A549 (cell line): ENCODE measurements around the gene IL4. TPM values are rescaled to one million over a fixed set of nuclear protein-coding genes. Genes with fewer than 3 reads are reported as not detected.

ENCODE experiments used
- ATAC-seq, 2 experiments: fragments of 200-7000 bp in 1 of 2; fragments of >200 bp in 1 of 2; cut with Nextera tagmentation in 1 of 2; cut with Tn5 transposase in 1 of 2; 3 replicates each; pipeline versions ENCODE4 v1.8.0 to v1.9.1; 2018 to 2020; ENCODE audit warnings: mild to moderate bottlenecking in 1 of 2, moderate library complexity in 1 of 2
- CTCF ChIA-PET: fragments of 300-600 bp; sonication (Branson Sonifier 250); formaldehyde crosslinking; extraction: SDS; loops from one replicate; lab custom pipeline; 2021; ENCODE audit warnings: antibody characterized with exemption, inconsistent platforms; lab: Yijun Ruan, JAX
- POLR2A ChIA-PET: fragments of 350-600 bp; formaldehyde crosslinking; extraction: SDS; loops from one replicate; lab custom pipeline; 2021; ENCODE audit warnings: antibody characterized with exemption, inconsistent platforms; lab: Yijun Ruan, JAX
- DNase-seq, 2 experiments: peaks; one replicate each; pipeline versions ENCODE4 v3.0.0 to v3.0.0-alpha.2; 2011 to 2016; ENCODE audit warnings: low read depth in 1 of 2, low spot score in 1 of 2
- FAIRE-seq: peaks from 2 replicates; lab custom pipeline; 2011; peaks lifted over from hg19 to GRCh38; lab: Jason Lieb, UNC
- H3K27ac ChIP-seq, 2 experiments: fragments of >200 bp; sonication (Bioruptor Twin); formaldehyde crosslinking; 3 replicates each; pipeline ENCODE4 v1.5.1; 2016 to 2017
- H3K4me1 ChIP-seq: fragments of >200 bp; sonication (Bioruptor Twin); formaldehyde crosslinking; 3 replicates; pipeline ENCODE4 v1.6.1; 2016
- H3K4me2 ChIP-seq: fragments of >200 bp; sonication (Bioruptor Twin); formaldehyde crosslinking; 3 replicates; pipeline ENCODE4 v1.6.1; 2016
- H3K4me3 ChIP-seq: fragments of >200 bp; sonication (Bioruptor Twin); formaldehyde crosslinking; 3 replicates; pipeline ENCODE4 v1.5.1; 2016
- H3K9me3 ChIP-seq: fragments of >200 bp; sonication (Bioruptor Twin); formaldehyde crosslinking; 3 replicates; pipeline ENCODE4 v1.6.1; 2016
- CHD2 ChIP-seq: fragments of 150-350 bp; IDR thresholded peaks from 2 replicates; pipeline ENCODE4 v1.6.1; 2014; ENCODE audit warnings: low read length; ENCODE audit not compliant: partially characterized antibody
- CHD4 ChIP-seq: fragments of 200-600 bp; sonication (generic); IDR thresholded peaks from 2 replicates; pipeline ENCODE4 v1.6.1; 2016; ENCODE audit warnings: antibody characterized with exemption, mild to moderate bottlenecking, borderline replicate concordance
- E2F6 ChIP-seq: IDR thresholded peaks from 2 replicates; pipeline ENCODE4 v1.6.1; 2012; ENCODE audit warnings: low read depth, borderline replicate concordance
- EP300 ChIP-seq, 2 experiments: fragments of >200 bp; sonication (Bioruptor Twin); formaldehyde crosslinking; IDR thresholded peaks; 2 replicates in 1 of 2; 3 replicates in 1 of 2; pipeline ENCODE4 v1.6.1; 2016 to 2017
- FOXS1 ChIP-seq: fragments of 250-450 bp; sonication (Bioruptor Pico); IDR thresholded peaks from 2 replicates; pipeline ENCODE4 v1.5.0; 2020; ENCODE audit warnings: mild to moderate bottlenecking, moderate library complexity
- HDAC2 ChIP-seq: fragments of 200-600 bp; sonication (generic); IDR thresholded peaks from 2 replicates; pipeline ENCODE4 v1.6.1; 2016
- HEYL ChIP-seq: fragments of 250-450 bp; sonication (Bioruptor Pico); IDR thresholded peaks from 2 replicates; pipeline ENCODE4 v1.8.0; 2021; ENCODE audit warnings: mild to moderate bottlenecking, moderate library complexity
- HOXA7 ChIP-seq: fragments of 250-450 bp; sonication (Bioruptor Pico); IDR thresholded peaks from 2 replicates; pipeline ENCODE4 v1.5.0; 2020; ENCODE audit warnings: mild to moderate bottlenecking, moderate library complexity
- HOXB5 ChIP-seq: fragments of 250-450 bp; sonication (Bioruptor Pico); IDR thresholded peaks from 2 replicates; pipeline ENCODE4 v1.5.0; 2020; ENCODE audit warnings: mild to moderate bottlenecking, moderate library complexity
- MAX ChIP-seq: IDR thresholded peaks from 2 replicates; pipeline ENCODE4 v1.6.1; 2012
- MAZ ChIP-seq: fragments of 150-350 bp; IDR thresholded peaks from 2 replicates; pipeline ENCODE4 v1.6.1; 2014; ENCODE audit warnings: antibody characterized with exemption, low read depth, low read length, borderline replicate concordance
- NPAS2 ChIP-seq: fragments of 250-450 bp; sonication (Bioruptor Pico); IDR thresholded peaks from 2 replicates; pipeline ENCODE4 v1.8.0; 2022; ENCODE audit warnings: mild to moderate bottlenecking, moderate library complexity, borderline replicate concordance
- POLR2A ChIP-seq: IDR thresholded peaks from 2 replicates; pipeline ENCODE4 v1.6.1; 2012; ENCODE audit warnings: mild to moderate bottlenecking, low read length
- RCOR1 ChIP-seq: fragments of 150-350 bp; IDR thresholded peaks from 2 replicates; pipeline ENCODE4 v1.6.1; 2014; ENCODE audit warnings: antibody characterized with exemption, low read length, low read depth
- REST ChIP-seq: fragments of 200-600 bp; sonication (generic); IDR thresholded peaks from 2 replicates; pipeline ENCODE4 v1.6.1; 2016; ENCODE audit warnings: antibody characterized with exemption, mild to moderate bottlenecking, moderate library complexity
- RFX5 ChIP-seq: fragments of 450-650 bp; IDR thresholded peaks from 2 replicates; pipeline ENCODE4 v1.7.1; 2014; ENCODE audit warnings: antibody characterized with exemption, mild to moderate bottlenecking, moderate library complexity
- SMC3 ChIP-seq: fragments of >200 bp; sonication (Bioruptor Twin); formaldehyde crosslinking; IDR thresholded peaks from 3 replicates; pipeline ENCODE4 v1.6.1; 2018; ENCODE audit warnings: inconsistent platforms
- SREBF2 ChIP-seq: fragments of 450-650 bp; IDR thresholded peaks from 2 replicates; pipeline ENCODE4 v1.6.1; 2014; ENCODE audit warnings: mild to moderate bottlenecking, moderate library complexity
- TFCP2L1 ChIP-seq: fragments of 250-450 bp; sonication (Bioruptor Pico); IDR thresholded peaks from 2 replicates; pipeline ENCODE4 v1.5.0; 2021; ENCODE audit warnings: mild to moderate bottlenecking
- TP53 ChIP-seq: fragments of 250-450 bp; sonication (Bioruptor Pico); IDR thresholded peaks from 2 replicates; pipeline ENCODE4 v1.5.0; 2021; ENCODE audit warnings: mild to moderate bottlenecking, moderate library complexity
- ZC3H11A ChIP-seq: fragments of 450-650 bp; IDR thresholded peaks from 2 replicates; pipeline ENCODE4 v1.6.1; 2014; ENCODE audit warnings: antibody characterized with exemption, mild to moderate bottlenecking
- ZNF302 ChIP-seq: fragments of 250-450 bp; sonication (Bioruptor Pico); IDR thresholded peaks from 2 replicates; pipeline ENCODE4 v1.9.0; 2021; ENCODE audit warnings: inconsistent platforms, mild to moderate bottlenecking, moderate library complexity
- ZSCAN20 ChIP-seq: fragments of 250-450 bp; sonication (Bioruptor Pico); IDR thresholded peaks from 2 replicates; pipeline ENCODE4 v1.8.0; 2022; ENCODE audit warnings: mild to moderate bottlenecking, moderate library complexity
- WGBS: methylation state at CpG from one replicate; pipeline ENCODE4 v1.1.6; 2017; ENCODE audit errors: missing lambda C conversion rate; 5-methylcytosine and 5-hydroxymethylcytosine counted together
- polyA plus RNA-seq, 4 experiments: library from polyadenylated mRNA; depleted of rRNA in 3 of 4; stranded (reverse); fragments of >200 nt; fragmentation: RNase III in 1 of 4; extraction: RNeasy Plus Mini Kit Qiagen cat#74134 plus additional on column Dnase treatment in 1 of 4; gene quantifications; 2 replicates in 3 of 4; 3 replicates in 1 of 4; pipeline ENCODE4 v1.2.3, GENCODE V29; 2011 to 2017
- TF ChIP-seq, protein P1 (sequence below): fragments of 450-650 bp; IDR thresholded peaks from 2 replicates; pipeline ENCODE4 v1.6.1; 2014; ENCODE audit warnings: antibody characterized with exemption
- TF ChIP-seq, protein P2 (sequence below): fragments of 250-450 bp; sonication (Bioruptor Pico); IDR thresholded peaks from 2 replicates; pipeline ENCODE4 v1.5.0; 2020; ENCODE audit warnings: low read depth, mild to moderate bottlenecking, moderate library complexity
- TF ChIP-seq, protein P3 (sequence below): fragments of 150-350 bp; IDR thresholded peaks from 2 replicates; pipeline ENCODE4 v1.6.1; 2014; ENCODE audit warnings: low read depth, mild to moderate bottlenecking, low read length

The IL4 gene
- polyA plus RNA-seq, 2 of the 4 experiments (the other 2 are of a cell fraction) = not detected

DNA sequence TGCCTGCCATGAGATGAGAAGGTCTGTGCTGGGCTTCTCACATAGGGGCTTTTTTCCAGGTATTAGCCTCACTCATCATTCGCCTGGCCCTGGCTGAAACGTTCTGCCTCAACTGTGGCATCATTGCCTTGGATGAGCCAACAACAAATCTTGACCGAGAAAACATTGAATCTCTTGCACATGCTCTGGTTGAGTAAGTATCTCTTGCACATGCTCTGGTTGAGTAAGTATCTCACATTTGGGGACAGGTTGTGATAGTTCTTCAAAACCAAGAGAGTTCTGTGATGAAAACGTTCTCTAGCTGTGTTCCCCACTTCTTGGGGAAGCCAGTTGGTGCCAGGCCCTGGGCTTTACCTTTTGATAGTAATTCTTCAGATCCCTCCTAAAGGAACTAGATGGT, 33.2 kb upstream of the IL4 start:
- WGBS = 83% methylated on average over 4 of the region's 4 CpGs
- no peak overlapping the region for H3K4me3 ChIP-seq
- no peaks in the 10 kb centered on the region for H3K4me1 ChIP-seq
- TF ChIP-seq ZSCAN20 (CRISPR knock-in tag) (no peak), RFX5 (no peak), FOXS1 (CRISPR knock-in tag) (no peak), CHD4 (no peak), REST (no peak), MAX (no peak), CHD2 (no peak), TFCP2L1 (CRISPR knock-in tag) (no peak), TP53 (CRISPR knock-in tag) (no peak), HEYL (no peak), ZNF302 (CRISPR knock-in tag) (no peak), HOXA7 (CRISPR knock-in tag) (no peak), SMC3 (no peak), HDAC2 (no peak), NPAS2 (no peak), SREBF2 (no peak), E2F6 (no peak)
- TF ChIP-seq, protein P1, sequence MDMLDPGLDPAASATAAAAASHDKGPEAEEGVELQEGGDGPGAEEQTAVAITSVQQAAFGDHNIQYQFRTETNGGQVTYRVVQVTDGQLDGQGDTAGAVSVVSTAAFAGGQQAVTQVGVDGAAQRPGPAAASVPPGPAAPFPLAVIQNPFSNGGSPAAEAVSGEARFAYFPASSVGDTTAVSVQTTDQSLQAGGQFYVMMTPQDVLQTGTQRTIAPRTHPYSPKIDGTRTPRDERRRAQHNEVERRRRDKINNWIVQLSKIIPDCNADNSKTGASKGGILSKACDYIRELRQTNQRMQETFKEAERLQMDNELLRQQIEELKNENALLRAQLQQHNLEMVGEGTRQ = no peak
- TF ChIP-seq, protein P2, sequence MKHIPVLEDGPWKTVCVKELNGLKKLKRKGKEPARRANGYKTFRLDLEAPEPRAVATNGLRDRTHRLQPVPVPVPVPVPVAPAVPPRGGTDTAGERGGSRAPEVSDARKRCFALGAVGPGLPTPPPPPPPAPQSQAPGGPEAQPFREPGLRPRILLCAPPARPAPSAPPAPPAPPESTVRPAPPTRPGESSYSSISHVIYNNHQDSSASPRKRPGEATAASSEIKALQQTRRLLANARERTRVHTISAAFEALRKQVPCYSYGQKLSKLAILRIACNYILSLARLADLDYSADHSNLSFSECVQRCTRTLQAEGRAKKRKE = no peak
- TF ChIP-seq, protein P3, sequence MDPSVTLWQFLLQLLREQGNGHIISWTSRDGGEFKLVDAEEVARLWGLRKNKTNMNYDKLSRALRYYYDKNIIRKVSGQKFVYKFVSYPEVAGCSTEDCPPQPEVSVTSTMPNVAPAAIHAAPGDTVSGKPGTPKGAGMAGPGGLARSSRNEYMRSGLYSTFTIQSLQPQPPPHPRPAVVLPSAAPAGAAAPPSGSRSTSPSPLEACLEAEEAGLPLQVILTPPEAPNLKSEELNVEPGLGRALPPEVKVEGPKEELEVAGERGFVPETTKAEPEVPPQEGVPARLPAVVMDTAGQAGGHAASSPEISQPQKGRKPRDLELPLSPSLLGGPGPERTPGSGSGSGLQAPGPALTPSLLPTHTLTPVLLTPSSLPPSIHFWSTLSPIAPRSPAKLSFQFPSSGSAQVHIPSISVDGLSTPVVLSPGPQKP = no peak
- FAIRE-seq (no peak), DNase-seq (no peak), ATAC-seq (no peak)
- ChIA-PET POLR2A (no interaction called here), CTCF (interaction anchor here (1.2 to 2.2 kb wide), 3 partner anchors 10 to 115 kb away, joined by 3 to 5 read pairs (median 3); no protein-coding TSS in a partner anchor)
- no peak overlapping the region for H3K4me2 ChIP-seq
- H3K9me3 ChIP-seq = no peaks in the 10 kb centered on the region
- H3K27ac ChIP-seq = no peak overlapping the region

- CTCF ChIA-PET = interaction anchor here (1.2 to 2.2 kb wide), 2 partner anchors 11 to 115 kb away, joined by 3 to 5 read pairs; no protein-coding TSS in a partner anchor
- 96% methylated on average over 3 of the region's 3 CpGs for WGBS
- TF ChIP-seq MAZ (no peak), ZNF302 (CRISPR knock-in tag) (no peak), RCOR1 (no peak), POLR2A (no peak), REST (no peak), HOXB5 (CRISPR knock-in tag) (no peak), EP300 (IDR thresholded peaks at IDR 0.05) (no peak), ZC3H11A (no peak)
- TF ChIP-seq, protein P2 = no peak
These were observed 32.5 kb upstream of the IL4 start for GRCh38 chr5:132641241-132641723.

More at GRCh38 chr5:132641241-132641723, 32.5 kb upstream of the IL4 start:
- DNase-seq = no peak
- no peak for FAIRE-seq
- Histone ChIP-seq H3K4me3 (no peak overlapping the region), H3K27ac (no peak overlapping the region), H3K4me2 (no peak overlapping the region), H3K9me3 (no peaks in the 10 kb centered on the region), H3K4me1 (no peaks in the 10 kb centered on the region)
- POLR2A ChIA-PET = no interaction called here
- no peak for ATAC-seq
